NCI-H226 (cell line): Measurements from ENCODE around the gene CNOT2.

Source experiments
- DNase-seq: peaks from one replicate; pipeline ENCODE4 v3.0.0-alpha.2; 2015

CNOT2 gene

DNA sequence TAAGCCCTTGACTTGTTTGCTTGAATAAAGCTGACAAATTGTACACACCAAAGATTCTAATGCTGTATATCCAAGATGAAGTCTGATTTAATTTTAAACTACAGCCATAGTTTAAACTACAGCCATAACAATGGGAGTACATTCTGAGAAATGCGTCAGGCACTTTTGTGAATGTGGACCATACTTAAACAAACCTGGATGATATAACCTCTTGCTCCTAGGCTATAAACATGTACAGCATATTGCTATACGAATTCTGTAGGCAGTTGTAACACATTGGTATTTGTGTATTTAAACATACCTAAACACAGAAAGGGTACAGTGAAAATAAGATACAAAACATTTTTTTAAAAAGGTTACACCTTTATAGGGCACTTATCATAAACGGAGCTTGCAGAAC lies 63.4 kb downstream of the CNOT2 start:
- no peak for DNase-seq

DNA sequence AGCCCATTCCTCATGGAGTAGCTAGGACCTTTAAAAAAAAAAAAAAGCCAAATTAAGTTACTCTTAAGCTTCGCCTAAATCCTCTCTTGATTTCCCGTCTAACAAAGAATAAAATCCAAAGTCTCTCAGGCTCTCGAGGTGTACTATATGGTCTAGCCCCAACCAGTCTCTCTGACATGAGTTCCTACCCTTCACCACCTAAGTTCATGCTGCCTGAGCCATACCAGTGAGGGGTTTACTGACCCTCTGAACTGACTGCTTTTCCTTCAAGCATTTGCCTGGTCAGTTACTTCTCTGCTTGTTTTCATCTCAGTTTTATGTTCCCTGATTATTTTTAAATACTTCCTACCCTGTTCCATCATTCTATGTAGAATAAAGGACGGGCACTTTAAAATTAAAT lies 64.6 kb downstream of the CNOT2 start:
- no peak for DNase-seq

- no peak for DNase-seq
These were observed 66.1 kb downstream of the CNOT2 start for GRCh38 chr12:70309348-70309747.

DNA sequence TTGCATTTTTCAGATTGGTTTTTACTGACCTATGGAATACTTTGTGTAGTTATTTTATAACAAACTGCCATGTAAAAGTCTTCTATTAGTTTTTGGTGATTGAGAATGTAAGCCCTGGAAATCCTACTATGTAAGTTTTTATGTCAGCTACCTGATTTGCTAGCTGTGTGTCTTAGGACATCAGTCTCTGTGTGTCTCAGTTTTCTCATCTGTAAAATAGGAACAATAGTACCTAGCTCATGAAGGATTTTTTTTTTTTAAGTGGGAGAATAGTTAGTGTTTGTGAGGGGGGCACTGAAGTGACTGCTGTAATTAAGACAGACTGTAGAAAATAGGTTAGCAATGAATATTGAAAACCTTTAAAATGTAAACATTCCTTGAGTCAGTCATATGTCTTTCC lies 70.9 kb downstream of the CNOT2 start:
- no peak for DNase-seq

DNA sequence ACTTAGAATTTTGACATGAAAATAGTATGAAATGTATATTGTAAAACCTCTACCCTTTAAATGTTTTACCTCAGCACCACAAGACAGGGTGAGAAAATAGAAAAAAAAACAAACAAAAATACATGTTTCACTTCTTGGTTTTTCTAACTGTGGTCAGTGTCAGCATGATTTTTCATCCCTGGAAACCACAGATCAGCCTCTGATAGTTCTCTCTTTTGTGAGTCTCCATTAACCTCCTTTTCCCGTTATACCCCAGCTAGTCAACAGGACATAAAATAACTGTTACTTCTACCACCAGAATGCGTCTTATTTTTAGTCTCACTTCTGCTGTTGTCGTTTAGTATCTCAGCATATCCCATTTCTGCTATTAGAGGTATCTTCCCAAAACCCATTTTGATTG lies 74.5 kb downstream of the CNOT2 start:
- no peak for DNase-seq

DNA sequence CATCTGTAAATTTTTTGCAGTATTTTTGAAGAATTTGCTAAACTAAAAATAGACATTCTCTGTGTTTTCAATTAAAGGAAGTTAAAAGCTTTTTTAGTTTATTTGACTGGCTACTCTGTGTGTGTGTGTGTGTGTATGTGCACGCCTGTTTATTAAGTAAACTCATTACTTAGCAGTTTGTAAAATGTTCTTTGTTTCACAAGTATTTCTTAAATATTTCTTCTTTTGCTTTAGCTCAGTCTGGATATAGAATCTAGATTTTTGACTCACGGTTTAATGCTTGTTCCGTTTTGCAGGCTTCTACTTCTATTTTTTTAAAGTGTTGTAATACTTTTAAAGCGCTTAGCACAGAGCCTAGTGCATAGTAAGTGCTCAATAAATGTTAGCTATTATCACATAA lies 76.4 kb downstream of the CNOT2 start:
- DNase-seq: no peak

DNA sequence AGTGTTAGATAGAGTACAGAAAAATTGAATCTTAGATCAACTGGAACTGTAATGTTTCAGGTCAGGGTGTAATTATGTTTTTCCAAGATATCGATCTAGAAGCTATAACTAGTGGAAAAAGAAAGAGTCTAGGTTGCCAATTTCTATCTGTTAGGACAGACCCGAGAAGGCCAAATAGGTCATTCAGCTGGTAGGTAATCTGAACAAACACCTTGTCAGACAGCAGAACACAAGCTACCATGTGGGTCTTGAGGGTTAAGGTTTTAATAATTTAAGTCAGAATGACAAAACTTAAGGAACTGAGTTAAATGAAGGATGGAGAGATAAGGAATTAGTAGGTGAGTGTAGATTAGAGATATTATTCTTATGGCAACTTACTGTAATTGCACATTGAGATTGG lies 78.0 kb downstream of the CNOT2 start:
- no peak for DNase-seq

DNA sequence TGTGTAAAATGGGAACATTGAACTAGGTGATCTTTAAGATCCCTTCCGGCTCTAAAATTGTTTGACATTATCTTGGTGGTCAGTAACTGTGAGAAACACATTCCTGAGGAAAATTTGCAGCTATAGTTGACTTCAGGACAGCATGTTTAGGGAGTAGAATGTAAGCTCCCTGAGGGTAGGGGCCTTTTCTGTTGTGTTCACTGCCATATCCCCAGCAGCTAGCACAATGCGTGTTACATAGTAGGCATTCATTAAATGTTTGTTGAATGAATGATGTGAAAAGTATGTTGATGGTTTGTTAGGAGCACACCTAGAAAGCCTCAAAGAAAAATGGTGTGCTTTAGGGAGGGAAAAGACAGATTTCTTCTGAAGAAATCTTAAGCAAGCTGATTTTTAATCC lies 84.3 kb downstream of the CNOT2 start:
- DNase-seq: no peak

DNA sequence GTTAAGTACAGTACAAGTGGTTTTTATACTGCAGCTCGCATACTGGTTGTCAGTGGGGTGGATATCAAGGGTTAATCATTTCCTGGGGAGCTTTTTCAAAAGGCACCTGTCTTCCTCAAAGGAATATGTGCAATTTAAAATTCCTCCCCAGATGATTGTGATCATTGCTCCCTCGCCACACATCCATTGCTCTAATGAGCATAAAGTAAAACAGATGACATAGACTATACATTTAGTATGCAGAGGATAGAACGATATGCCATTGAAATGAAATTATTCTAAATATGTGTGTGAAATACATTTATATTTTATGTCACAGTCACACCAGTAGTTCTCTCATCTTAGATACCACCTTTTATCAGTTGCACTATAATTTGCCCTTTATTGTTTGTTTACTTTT lies 86.5 kb downstream of the CNOT2 start:
- no peak for DNase-seq

DNA sequence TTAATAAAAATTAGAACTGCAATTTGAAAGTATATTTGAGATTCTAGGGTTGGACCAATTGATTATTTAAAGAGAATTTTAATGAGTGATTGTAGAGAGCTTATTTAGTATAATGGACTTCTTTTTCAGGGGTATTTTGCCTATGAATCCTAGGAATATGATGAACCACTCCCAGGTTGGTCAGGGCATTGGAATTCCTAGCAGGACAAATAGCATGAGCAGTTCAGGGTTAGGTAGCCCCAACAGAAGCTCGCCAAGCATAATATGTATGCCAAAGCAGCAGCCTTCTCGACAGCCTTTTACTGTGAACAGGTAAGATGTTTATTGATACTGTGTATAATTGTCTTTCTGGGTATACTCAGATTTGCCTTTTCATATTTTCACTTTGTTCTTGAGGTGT lies 86.9 kb downstream of the CNOT2 start:
- peak; percentile 22 for DNase-seq

GRCh38 chr12:70332236-70332635 lies 89.0 kb downstream of the CNOT2 start:
- DNase-seq: no peak

GRCh38 chr12:70334742-70335141 lies 91.5 kb downstream of the CNOT2 start:
- no peak for DNase-seq

- DNase-seq: no peak
These were observed 95.3 kb downstream of the CNOT2 start for GRCh38 chr12:70338531-70338930.

DNA sequence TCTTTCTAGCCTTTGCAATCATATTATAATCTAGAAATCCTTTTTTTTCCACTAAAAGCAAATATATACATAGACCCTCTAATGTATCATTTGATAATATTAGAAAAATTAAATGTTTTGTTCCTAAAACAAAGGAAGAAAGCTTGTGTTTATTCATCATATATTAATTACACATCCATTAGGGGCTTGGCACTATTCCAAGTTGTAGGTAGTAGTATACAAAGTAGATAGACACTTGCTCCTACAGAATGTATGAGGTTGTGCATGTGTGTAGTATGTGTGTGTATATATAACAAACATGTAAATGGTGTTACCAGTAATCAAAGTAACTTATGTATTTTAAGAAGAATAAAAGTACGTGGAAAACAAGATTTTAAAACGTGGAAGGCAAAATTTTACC lies 107.8 kb downstream of the CNOT2 start:
- no peak for DNase-seq

DNA sequence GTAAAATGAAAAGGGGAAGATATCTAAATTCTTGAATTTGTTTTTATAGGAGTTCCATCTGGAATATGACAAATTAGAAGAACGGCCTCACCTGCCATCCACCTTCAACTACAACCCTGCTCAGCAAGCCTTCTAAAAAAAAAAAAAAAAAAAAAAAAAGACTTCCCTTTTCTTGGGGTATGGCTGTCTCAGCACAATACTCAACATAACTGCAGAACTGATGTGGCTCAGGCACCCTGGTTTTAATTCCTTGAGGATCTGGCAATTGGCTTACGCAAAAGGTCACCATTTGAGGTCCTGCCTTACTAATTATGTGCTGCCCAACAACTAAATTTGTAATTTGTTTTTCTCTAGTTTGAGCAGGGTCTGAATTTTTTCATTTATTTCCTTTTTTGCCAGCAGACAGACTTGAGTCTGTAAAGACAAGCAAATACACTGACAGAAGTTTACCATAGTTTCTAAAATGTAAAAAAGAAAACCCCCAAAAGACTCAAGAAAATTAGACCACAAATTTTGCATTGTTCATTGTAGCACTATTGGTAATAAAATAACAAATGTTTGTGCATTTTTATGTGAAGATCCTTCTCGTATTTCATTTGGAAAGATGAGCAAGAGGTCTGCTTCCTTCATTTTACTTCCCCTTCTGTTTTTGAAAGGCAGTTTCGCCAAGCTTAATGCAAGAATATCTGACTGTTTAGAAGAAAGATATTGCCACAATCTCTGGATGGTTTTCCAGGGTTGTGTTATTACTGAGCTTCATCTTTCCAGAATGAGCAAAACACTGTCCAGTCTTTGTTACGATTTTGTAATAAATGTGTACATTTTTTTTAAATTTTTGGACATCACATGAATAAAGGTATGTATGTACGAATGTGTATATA lies 110.8 kb downstream of the CNOT2 start:
- DNase-seq: no peak

DNA sequence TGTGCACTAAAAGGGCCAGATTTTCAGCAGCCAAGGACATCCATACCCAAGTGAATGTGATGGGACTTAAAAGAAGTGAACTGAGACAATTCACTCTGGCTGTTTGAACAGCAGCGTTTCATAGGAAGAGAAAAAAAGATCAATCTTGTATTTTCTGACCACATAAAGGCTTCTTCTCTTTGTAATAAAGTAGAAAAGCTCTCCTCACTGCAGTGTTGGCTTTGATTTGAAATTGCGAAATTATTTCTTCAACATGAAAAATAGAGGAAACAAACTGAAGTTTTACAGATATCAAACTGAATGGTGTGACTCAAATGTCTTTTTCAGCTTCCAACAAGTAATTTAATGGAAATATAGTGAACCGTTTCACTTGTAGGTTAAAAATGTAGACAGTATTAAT lies 111.6 kb downstream of the CNOT2 start:
- DNase-seq: no peak

DNA sequence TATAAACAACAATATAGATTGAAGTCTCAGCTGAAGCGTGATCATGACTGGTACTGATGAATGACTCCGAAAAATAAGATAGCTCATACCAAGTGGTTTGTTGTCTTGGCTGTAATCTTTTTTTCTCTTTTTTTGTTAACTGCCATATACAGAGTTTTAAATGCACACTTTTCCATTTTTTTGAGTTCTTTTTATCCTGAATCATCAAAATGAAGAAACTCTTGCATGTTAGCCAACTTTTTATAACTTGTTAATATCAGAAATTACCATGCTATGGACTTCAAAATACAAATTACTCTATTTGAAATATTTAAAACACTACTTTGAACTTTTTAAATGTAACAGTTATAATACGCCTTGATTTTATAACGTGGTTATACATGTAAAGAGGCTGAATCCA lies 112.7 kb downstream of the CNOT2 start:
- no peak for DNase-seq

DNA sequence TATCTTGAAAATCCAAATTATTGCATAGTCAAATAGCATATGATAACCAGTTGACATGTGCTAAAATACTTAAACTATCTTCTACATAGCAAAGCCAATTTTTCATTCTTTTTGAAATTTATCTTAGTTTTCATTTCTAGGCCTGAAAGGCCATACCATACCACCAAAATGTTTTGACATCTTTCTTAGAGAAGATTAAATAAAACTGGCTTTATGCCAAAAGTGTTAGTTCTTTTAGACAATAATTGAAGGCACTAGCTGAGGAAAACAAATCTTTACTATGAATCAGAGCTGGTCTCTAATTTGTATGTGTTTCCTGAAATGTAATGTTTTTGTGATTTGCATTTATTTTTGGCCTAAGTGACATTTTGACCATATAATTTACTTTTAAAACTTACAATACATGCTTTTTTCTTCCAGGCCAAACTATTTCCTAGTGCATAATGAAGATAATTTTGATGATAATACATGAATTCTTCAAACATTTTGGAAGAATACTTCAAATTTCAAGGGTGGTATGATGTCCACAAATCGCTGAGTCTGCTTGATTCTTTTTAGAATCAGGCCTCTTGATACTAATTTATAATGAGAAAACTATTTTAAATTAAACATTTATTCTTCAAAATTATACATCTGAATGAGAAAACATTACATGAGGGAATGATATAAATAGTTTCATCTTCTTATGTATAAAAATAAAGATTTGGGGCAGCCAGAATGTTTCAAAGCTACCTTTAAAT lies 116.4 kb downstream of the CNOT2 start:
- no peak for DNase-seq

- no peak for DNase-seq
These were observed 117.0 kb downstream of the CNOT2 start for GRCh38 chr12:70360218-70360617.

DNA sequence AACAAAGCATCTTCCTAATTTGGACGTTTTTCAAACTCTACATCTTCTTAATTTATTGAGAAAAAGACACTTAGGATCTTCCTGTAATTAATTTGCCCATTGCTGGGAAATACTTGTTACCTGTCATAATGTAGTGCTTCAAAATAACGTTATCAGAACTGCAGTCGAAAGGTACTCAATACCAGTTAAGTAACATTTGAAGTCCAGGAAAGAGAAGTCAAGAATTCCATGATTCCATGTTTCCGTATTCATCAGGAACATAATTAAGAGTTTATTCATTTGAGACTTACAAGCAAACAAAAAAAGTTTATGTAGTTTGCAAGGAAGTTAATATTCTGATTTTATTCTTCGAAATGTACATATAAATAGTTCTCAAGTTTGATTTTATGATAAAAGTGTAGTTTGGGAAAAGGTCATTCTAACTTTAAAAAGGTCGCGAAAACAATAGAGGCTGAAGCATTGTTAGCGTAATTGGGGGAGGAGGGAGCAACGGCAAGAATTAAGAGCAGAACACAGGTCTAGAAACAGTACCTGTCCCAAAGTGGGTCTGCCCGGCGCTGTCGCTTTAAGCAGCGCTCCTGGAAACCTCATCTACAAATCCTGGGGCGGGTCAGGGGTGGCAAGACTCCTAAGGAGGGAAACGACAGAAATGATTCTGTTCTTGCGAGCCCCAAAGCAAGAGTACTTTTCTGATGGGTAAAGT lies 121.6 kb downstream of the CNOT2 start:
- DNase-seq: no peak

GRCh38 chr12:70365398-70365647 lies 122.1 kb downstream of the CNOT2 start:
- no peak for DNase-seq

GRCh38 chr12:70365648-70366518 lies 122.7 kb downstream of the CNOT2 start, which contains the start of gene KCNMB4:
Gene KCNMB4, plus strand, starts transcription at chr12:70366290. Its CDS starts 445 bp downstream, at chr12:70366735.
- peak; percentile 63 for DNase-seq
